Hindlimb muscle (tissue), 1 donor: ENCODE measurements around the gene GNL2. TPM values are rescaled to one million over a fixed set of nuclear protein-coding genes. Genes with fewer than 3 reads are reported as not detected.

Source experiments
- DNase-seq: peaks from one replicate; pipeline ENCODE4 v3.0.0-alpha.2; 2013
- polyA plus RNA-seq: library from polyadenylated mRNA; unstranded; fragments of 120-200 nt; gene quantifications from one replicate; pipeline ENCODE4 v1.2.1, GENCODE V29; 2013; ENCODE audit not compliant: insufficient read length

GNL2 gene
- polyA plus RNA-seq, result 45.7 TPM

- peak; percentile 99 for DNase-seq
These were observed at the start of gene GNL2 for GRCh38 chr1:37595440-37596181. Gene GNL2 (minus strand): TSS chr1:37595937. CDS start chr1:37595822, 115 bp downstream.

GRCh38 chr1:37641059-37641458 is 45.3 kb upstream of the GNL2 start:
- DNase-seq, result no peak

- no peak for DNase-seq
These were observed 40.7 kb upstream of the GNL2 start for GRCh38 chr1:37636435-37636834.

GRCh38 chr1:37634992-37635902 is 39.5 kb upstream of the GNL2 start:
- DNase-seq, result no peak

GRCh38 chr1:37634244-37634991 is 38.7 kb upstream of the GNL2 start, which contains the start of gene RSPO1:
Gene RSPO1 (minus strand): TSS chr1:37634892. CDS start chr1:37629661, 5,231 bp downstream.
- peak; percentile 6 for DNase-seq

- no peak for DNase-seq
These were observed 38.2 kb upstream of the GNL2 start for GRCh38 chr1:37633938-37634243.

GRCh38 chr1:37633040-37633937 is 37.6 kb upstream of the GNL2 start:
- no peak for DNase-seq

- no peak for DNase-seq
These were observed 35.3 kb upstream of the GNL2 start for GRCh38 chr1:37631036-37631435.

GRCh38 chr1:37630426-37631028 is 34.8 kb upstream of the GNL2 start:
- no peak for DNase-seq

GRCh38 chr1:37629726-37630425 is 34.1 kb upstream of the GNL2 start:
- DNase-seq, result no peak

- DNase-seq, result no peak
These were observed 33.3 kb upstream of the GNL2 start for GRCh38 chr1:37629008-37629407.

GRCh38 chr1:37628026-37628556 is 32.4 kb upstream of the GNL2 start:
- no peak for DNase-seq

- DNase-seq, result no peak
These were observed 26.4 kb upstream of the GNL2 start for GRCh38 chr1:37622131-37622530.

GRCh38 chr1:37621326-37621870 is 25.7 kb upstream of the GNL2 start:
- DNase-seq, result no peak

- no peak for DNase-seq
These were observed 25.0 kb upstream of the GNL2 start for GRCh38 chr1:37620707-37621106.

GRCh38 chr1:37616330-37616729 is 20.6 kb upstream of the GNL2 start:
- no peak for DNase-seq

GRCh38 chr1:37614105-37614504 is 18.4 kb upstream of the GNL2 start:
- DNase-seq, result no peak

GRCh38 chr1:37612186-37612585 is 16.4 kb upstream of the GNL2 start:
- DNase-seq, result no peak

GRCh38 chr1:37609994-37610393 is 14.3 kb upstream of the GNL2 start:
- DNase-seq, result no peak

- no peak for DNase-seq
These were observed 13.3 kb upstream of the GNL2 start for GRCh38 chr1:37609002-37609401.
